Measurements from ENCODE around the gene CD300C. TPM values are rescaled to one million over a fixed set of nuclear protein-coding genes. Genes with fewer than 3 reads are reported as not detected.

Gene CD300C
- total RNA-seq, 4 donors from 2014 or later = 0.54 to 2.3 TPM; not detected in 2

DNA sequence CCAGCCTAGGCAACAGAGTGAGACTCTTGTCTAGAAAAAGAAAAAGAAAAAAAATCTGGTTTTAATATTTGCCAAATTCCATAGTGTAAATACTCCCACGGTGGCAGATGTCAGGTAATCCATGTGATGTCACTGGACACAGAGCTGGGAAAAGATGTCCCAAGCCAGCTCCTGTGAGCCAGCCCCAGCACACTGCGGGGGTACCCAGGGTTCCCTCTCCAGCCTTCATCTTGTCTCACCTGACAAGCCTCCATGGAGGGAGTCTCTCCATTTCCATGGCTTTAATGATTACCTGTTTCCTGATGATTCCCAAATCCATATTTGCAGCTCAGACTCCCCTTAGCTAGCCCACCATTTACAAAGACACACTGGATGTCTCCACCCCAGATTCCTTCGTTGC lies 19.2 kb downstream of the CD300C start:
- ATAC-seq = no peak

GRCh38 chr17:74525781-74526288 lies 20.1 kb downstream of the CD300C start:
- H3K4me3 ChIP-seq = no peak overlapping the region
- no peak overlapping the region for H3K27ac ChIP-seq
- H3K4me1 ChIP-seq = no peaks in the 10 kb centered on the region
- TF ChIP-seq, protein P1, sequence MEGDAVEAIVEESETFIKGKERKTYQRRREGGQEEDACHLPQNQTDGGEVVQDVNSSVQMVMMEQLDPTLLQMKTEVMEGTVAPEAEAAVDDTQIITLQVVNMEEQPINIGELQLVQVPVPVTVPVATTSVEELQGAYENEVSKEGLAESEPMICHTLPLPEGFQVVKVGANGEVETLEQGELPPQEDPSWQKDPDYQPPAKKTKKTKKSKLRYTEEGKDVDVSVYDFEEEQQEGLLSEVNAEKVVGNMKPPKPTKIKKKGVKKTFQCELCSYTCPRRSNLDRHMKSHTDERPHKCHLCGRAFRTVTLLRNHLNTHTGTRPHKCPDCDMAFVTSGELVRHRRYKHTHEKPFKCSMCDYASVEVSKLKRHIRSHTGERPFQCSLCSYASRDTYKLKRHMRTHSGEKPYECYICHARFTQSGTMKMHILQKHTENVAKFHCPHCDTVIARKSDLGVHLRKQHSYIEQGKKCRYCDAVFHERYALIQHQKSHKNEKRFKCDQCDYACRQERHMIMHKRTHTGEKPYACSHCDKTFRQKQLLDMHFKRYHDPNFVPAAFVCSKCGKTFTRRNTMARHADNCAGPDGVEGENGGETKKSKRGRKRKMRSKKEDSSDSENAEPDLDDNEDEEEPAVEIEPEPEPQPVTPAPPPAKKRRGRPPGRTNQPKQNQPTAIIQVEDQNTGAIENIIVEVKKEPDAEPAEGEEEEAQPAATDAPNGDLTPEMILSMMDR (IDR thresholded peaks at IDR 0.05) = no peak
- TF ChIP-seq POLR2AphosphoS5 (IDR thresholded peaks at IDR 0.05) (no peak), POLR2A (IDR thresholded peaks at IDR 0.05) (no peak), EP300 (IDR thresholded peaks at IDR 0.05) (no peak)
- no peak for ATAC-seq
- peaks cover 27% of the 10 kb centered on the region for H3K27me3 ChIP-seq
- WGBS, 2 donors (ENCODE audit: low coverage in 1 of 2) = 83 to 89% methylated on average over 9 to 14 of the region's 14 CpGs
- H3K9me3 ChIP-seq = peaks cover 0 to 14% (median 0%) of the 10 kb centered on the region in 3 donors
- no peaks in the 10 kb centered on the region for H3K36me3 ChIP-seq

More for the DNA sequence above, 19.2 kb downstream of the CD300C start:
- Histone ChIP-seq H3K4me1 (no peaks in the 10 kb centered on the region), H3K27ac (no peak overlapping the region), H3K9me3 (peaks cover 0 to 14% (median 0%) of the 10 kb centered on the region in 3 donors), H3K27me3 (peaks cover 28% of the 10 kb centered on the region), H3K36me3 (no peaks in the 10 kb centered on the region), H3K4me3 (no peak overlapping the region)
- 52 to 75% methylated on average over 2 to 3 of the region's 3 CpGs for WGBS, 2 donors (ENCODE audit: low coverage in 1 of 2)
- TF ChIP-seq, protein P1 (IDR thresholded peaks at IDR 0.05) = no peak
- TF ChIP-seq EP300 (IDR thresholded peaks at IDR 0.05) (no peak), POLR2A (IDR thresholded peaks at IDR 0.05) (no peak), POLR2AphosphoS5 (IDR thresholded peaks at IDR 0.05) (no peak)

DNA sequence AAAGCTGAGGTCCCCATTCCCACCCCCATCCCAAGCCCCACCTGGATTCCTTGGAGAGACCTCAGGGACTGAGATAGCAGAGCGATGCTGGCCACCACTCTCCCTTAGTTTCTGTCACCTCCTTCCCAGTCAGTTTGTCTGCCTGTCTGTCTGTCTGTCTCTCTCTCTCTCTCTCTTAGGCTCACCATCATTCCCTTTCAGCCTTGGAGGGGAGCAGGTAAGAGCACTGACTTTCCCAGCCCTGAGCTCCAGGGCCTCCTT lies 20.5 kb downstream of the CD300C start:
- Histone ChIP-seq H3K9me3 (peaks cover 0 to 14% (median 0%) of the 10 kb centered on the region in 3 donors), H3K4me1 (no peaks in the 10 kb centered on the region), H3K36me3 (no peaks in the 10 kb centered on the region), H3K4me3 (no peak overlapping the region), H3K27ac (no peak overlapping the region), H3K27me3 (peaks cover 26% of the 10 kb centered on the region)
- no peak for TF ChIP-seq POLR2AphosphoS5 (IDR thresholded peaks at IDR 0.05)
- TF ChIP-seq, protein P1 (IDR thresholded peaks at IDR 0.05) = no peak
- TF ChIP-seq EP300 (IDR thresholded peaks at IDR 0.05) = no peak
- no peak for TF ChIP-seq POLR2A (IDR thresholded peaks at IDR 0.05)
- 89% methylated on average over 1 of the region's 1 CpG; no CpG with 5 or more reads in 1 of the 2 donors for WGBS, 2 donors (ENCODE audit: low coverage in 1 of 2)
- ATAC-seq = no peak

- WGBS, 2 donors (ENCODE audit: low coverage in 1 of 2) = 57 to 68% methylated on average over 3 of the region's 11 CpGs
- no peak for ATAC-seq
- TF ChIP-seq, protein P1 (IDR thresholded peaks at IDR 0.05) = no peak
- TF ChIP-seq POLR2A (IDR thresholded peaks at IDR 0.05) (no peak), EP300 (IDR thresholded peaks at IDR 0.05) (no peak), POLR2AphosphoS5 (IDR thresholded peaks at IDR 0.05) (no peak)
- Histone ChIP-seq H3K27ac (no peak overlapping the region), H3K4me3 (no peak overlapping the region), H3K9me3 (peaks cover 0 to 14% (median 0%) of the 10 kb centered on the region in 3 donors), H3K27me3 (peaks cover 26% of the 10 kb centered on the region), H3K36me3 (no peaks in the 10 kb centered on the region), H3K4me1 (no peaks in the 10 kb centered on the region)
Observed at GRCh38 chr17:74524653-74525464, 21.1 kb downstream of the CD300C start.

GRCh38 chr17:74523308-74523707 lies 22.6 kb downstream of the CD300C start:
- peaks cover 26% of the 10 kb centered on the region for H3K27me3 ChIP-seq
- no peak overlapping the region for H3K4me3 ChIP-seq
- H3K36me3 ChIP-seq = no peaks in the 10 kb centered on the region
- no peak overlapping the region for H3K27ac ChIP-seq
- 80 to 100% methylated on average over 1 to 2 of the region's 3 CpGs for WGBS, 2 donors (ENCODE audit: low coverage in 1 of 2)
- H3K9me3 ChIP-seq = peaks cover 0 to 14% (median 0%) of the 10 kb centered on the region in 3 donors
- no peaks in the 10 kb centered on the region for H3K4me1 ChIP-seq
- no peak for ATAC-seq
- TF ChIP-seq, protein P1 (IDR thresholded peaks at IDR 0.05) = no peak
- TF ChIP-seq POLR2A (IDR thresholded peaks at IDR 0.05) (no peak), POLR2AphosphoS5 (IDR thresholded peaks at IDR 0.05) (no peak)
